GM12891 (cell line): ENCODE data around the gene RTL5. TPM values are rescaled to one million over a fixed set of nuclear protein-coding genes. Genes with fewer than 3 reads are reported as not detected.
"Not testable (repeated sequence)": the region's sequence is repeated elsewhere in the genome, so short reads cannot be mapped to it uniquely, and the experiment has no call there.

Source experiments
- DNase-seq: peaks from one replicate; pipeline ENCODE4 v3.0.0; 2011; ENCODE audit warnings: low spot score; ENCODE audit not compliant: insufficient read length
- FAIRE-seq: peaks from 2 replicates; lab custom pipeline; 2011; peaks lifted over from hg19 to GRCh38; lab: Jason Lieb, UNC
- PAX5 ChIP-seq: IDR thresholded peaks from 2 replicates; pipeline ENCODE4 v1.6.1; 2011; ENCODE audit warnings: low read length, moderate library complexity, mild to moderate bottlenecking; ENCODE audit not compliant: insufficient read depth, severe bottlenecking
- POLR2A ChIP-seq: IDR thresholded peaks from 2 replicates; pipeline ENCODE4 v1.6.1; 2011; ENCODE audit warnings: low read depth, low read length, control low read depth
- POLR2AphosphoS5 ChIP-seq: IDR thresholded peaks from 2 replicates; pipeline ENCODE4 v1.6.1; 2011; ENCODE audit warnings: low read depth, low read length, control low read depth
- POU2F2 ChIP-seq: IDR thresholded peaks from 2 replicates; pipeline ENCODE4 v1.6.1; 2011; ENCODE audit warnings: low read depth, mild to moderate bottlenecking, control low read depth, low read length, moderate library complexity
- SPI1 ChIP-seq: IDR thresholded peaks from 2 replicates; pipeline ENCODE4 v1.6.1; 2011; ENCODE audit warnings: low read depth, low read length, control low read depth
- TAF1 ChIP-seq: IDR thresholded peaks from 2 replicates; pipeline ENCODE4 v1.6.1; 2011; ENCODE audit warnings: low read depth, low read length, control low read depth
- polyA plus RNA-seq: library from polyadenylated mRNA; unstranded; fragments of >200 nt; gene quantifications from one replicate; pipeline ENCODE4 v1.2.1, GENCODE V29; 2012; ENCODE audit warnings: low read depth, missing spikeins, inconsistent platforms; ENCODE audit not compliant: missing spikeins

RTL5 gene
- 0.37 TPM for polyA plus RNA-seq

DNA sequence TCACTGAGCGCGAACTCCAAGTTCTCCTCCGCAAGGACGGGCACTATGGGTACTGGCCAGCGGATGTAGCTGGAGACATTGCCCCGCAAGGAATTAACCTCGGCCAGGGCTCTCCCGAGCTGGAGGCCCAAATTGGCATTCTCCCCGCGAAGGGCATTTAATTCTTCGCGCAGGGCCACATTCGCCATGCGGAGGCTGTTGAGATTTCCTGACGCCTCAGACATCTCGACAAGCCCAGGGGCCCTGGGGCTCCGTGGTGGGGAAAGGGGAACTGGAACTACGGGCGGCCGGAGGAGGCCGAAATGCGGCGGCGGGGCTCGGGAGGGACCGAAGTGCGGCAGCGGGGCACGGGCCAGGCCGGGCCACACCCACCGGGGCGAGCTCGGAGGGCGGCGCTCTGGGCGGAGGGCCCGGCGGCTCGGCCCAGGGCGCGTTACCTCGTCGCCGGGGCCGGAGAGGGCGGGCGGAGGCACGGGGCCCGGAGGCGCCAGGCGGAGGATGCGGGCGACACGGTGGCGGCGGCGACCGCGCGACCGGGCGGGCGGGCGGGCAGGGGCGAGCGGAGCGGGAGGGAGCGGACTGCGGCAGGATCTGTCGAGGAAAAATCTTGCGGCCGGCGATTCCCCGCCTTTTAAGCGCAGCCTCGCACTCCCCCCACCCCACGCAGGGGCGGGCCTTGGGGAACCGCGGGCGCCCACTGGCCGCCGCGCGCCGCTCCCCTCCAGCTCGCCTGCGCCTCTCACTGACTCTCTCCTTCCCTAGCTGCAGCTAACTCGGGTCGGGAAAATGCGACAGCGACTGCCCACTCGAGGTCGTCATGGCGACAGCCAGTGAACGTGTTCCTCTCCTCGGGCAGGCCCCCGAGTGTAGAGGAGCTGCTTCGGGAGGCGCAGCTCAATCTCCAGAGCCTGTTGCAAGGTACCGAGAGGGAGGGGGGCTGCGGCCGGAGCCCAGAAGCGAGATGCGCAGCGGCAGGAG, at the start of gene RTL5:
Gene RTL5, minus strand, starts transcription at position 599 of the 978 bp plus-strand sequence.
- TF ChIP-seq TAF1 (no peak), POU2F2 (no peak), PAX5 (no peak), SPI1 (peak; percentile 86)
- DNase-seq (peak; percentile 42), FAIRE-seq (peak; percentile 87)

DNA sequence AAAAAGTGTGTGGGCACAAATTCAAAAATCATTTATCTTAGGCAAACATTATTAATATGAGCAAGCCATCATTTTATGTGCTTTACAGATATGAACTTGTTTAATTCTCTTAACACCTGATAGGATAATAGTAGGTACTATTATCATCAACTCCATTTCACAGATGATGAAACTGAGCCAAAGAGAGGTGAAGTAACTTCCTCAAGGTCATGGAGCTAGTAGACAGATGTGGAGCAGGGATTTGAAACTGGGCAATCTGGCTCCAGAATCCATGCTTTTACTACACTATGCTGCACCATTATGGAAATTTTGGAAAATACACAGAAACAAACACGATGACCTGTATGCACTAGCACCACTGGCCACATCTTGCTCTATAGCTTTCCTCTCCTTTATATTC, 48.8 kb upstream of the RTL5 start:
- DNase-seq (no peak), FAIRE-seq (no peak)
- TF ChIP-seq POU2F2 (no peak), POLR2AphosphoS5 (no peak), POLR2A (no peak)

DNA sequence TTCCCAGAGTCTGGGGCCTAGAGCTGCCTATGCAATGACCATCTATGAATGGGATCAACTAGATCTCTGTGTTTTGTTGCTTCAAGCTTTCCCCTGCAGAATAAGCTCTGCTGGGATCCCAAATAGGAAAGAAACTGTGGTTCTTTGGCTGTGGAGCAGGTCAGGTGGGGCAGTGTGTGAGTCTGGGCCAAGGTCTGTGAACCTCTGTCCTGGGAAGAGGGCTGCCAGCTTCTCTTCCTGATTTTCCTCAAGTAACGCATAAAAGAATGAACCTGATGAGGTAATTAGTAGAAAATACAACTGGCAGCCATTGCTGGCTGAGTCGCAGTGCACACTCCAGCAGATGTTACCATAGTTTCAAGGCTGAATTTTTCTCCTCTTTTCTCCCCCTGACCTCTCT, 45.3 kb upstream of the RTL5 start:
- TF ChIP-seq SPI1 (no peak), POU2F2 (no peak), TAF1 (no peak), POLR2A (no peak), POLR2AphosphoS5 (no peak), PAX5 (no peak)
- FAIRE-seq, result no peak

DNA sequence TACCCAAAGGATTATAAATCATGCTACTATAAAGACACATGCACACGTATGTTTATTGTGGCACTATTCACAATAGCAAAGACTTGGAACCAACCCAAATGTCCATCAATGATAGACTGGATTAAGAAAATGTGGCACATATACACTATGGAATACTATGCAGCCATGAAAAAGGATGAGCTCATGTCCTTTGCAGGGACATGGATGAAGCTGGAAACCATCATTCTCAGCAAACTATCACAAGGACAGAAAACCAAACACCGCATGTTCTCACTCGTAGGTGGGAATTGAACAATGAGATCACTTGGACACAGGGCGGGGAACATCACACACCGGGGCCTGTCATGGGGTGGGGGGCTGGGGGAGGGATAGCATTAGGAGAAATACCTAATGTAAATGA, 44.6 kb upstream of the RTL5 start:
- not testable (repeated sequence) for DNase-seq, FAIRE-seq

More for the DNA sequence above, 45.3 kb upstream of the RTL5 start:
- DNase-seq, result no peak

DNA sequence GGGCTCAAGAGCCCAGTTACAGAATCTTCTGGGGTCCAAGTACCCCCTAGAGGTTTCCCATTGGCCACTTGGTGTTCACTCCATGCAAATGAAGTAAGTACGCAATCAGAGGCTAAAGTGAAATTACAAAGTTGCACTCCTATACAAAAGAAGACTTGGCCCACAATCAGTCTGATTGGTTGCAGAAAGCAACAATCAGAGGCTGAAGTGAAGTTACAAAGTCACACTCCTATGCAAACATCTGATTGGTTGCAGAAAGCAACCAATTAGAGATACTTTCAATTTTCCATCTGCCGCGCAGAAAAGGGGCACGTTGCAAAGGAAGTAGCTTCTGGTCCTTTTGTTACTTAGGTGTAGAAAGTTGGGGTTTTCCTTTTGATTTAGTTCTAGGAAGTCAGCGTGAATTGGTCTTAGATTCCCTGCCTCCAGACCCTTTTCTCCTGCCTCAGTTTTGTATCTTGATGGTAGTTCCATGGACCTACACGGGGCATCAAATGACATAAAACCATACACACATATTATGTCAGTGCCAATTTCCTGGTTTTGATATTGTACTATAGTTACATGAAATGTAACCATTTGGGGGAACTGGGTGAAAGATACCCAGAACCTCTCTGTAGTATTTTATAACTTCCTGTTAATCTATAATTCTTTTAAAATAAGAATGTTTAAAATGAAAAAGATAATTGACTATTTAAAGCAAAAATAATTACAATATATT, 37.5 kb upstream of the RTL5 start:
- DNase-seq, result no peak
- TF ChIP-seq TAF1, result no peak
- FAIRE-seq, result peak; percentile 47

DNA sequence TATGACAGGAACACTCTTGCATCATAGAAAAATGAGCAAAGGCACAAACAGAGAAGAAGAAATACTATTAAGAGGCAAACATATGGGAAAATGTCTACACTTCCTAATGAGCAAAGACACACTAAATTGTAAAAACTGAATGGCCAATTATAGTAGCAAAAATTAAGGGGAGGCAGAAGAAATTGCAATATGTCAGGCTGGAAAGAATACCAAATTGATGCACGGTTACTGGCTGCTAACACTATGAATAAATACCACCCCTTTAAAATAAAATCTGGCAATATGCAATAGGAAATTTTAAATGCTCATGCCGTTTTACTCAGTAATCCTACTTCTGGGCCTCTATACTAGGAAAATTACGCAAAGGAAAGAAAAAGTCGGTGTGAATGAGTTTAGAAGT, 33.8 kb upstream of the RTL5 start:
- no peak for TF ChIP-seq POLR2A
- no peak for TF ChIP-seq TAF1
- TF ChIP-seq POU2F2, result no peak
- no peak for TF ChIP-seq PAX5
- TF ChIP-seq SPI1, result no peak
- no peak for TF ChIP-seq POLR2AphosphoS5
- no peak for FAIRE-seq
- no peak for DNase-seq

DNA sequence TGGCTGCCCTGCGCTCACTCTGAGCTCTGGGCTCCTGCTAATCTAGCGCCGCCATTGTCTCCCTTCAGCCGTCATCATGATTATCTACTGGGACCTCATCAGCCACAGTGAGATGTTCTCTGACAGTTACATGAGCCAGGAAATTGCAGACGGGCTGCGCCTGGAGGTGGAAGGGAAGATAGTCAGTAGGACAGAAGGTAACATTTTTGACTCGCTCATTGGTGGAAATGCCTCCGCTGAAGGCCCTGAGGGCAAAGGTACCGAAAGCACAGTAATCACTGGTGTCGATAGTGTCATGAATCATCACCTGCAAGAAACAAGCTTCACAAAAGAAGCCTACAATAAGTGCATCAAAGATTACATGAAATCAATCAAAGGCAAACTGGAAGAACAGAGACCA, 28.1 kb upstream of the RTL5 start:
- DNase-seq (no peak), FAIRE-seq (no peak)
- TF ChIP-seq TAF1, result no peak
- no peak for TF ChIP-seq POLR2AphosphoS5
- TF ChIP-seq PAX5, result no peak

DNA sequence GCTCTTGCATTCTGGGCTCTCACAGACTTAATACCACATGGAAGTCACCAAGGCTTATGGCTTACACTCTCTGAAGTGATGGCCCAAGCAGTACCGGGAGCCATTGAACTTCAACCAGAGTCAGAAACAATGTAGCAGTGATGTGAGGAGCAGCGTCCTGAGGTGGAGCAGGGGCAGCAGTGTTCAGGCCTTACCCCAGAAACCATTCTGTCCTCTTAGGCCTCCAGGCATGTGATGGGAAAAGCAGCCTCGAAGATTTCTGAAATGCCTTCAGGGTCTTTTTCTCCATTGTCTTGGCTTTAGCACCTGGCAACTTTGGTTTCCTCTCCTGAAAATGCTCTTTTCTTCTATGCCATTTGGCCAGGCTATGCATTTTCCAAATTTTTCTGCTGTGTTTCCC, 27.1 kb upstream of the RTL5 start:
- FAIRE-seq (no peak), DNase-seq (no peak)
- TF ChIP-seq TAF1, result no peak
- TF ChIP-seq SPI1, result no peak
- no peak for TF ChIP-seq POU2F2
- no peak for TF ChIP-seq PAX5
- TF ChIP-seq POLR2A, result no peak
- no peak for TF ChIP-seq POLR2AphosphoS5

DNA sequence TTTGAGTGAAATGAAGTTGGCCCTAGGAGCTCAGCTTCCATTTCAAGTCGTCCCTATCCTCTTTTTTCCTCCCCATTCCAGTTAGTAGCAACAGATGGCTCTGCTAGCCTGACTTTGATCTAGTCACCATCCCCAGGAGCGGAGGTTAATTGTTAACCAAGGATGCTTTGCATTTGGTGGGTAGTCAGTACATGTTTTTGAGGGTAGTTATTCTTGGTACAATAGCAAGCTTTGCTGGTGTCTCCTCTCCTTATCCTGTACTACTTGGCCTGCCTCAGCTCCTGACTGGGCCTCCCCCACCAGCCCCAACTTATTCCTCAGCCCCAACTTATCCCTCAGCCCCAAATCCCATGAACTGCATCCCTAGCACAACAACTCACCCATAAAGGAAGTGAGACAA, 14.8 kb upstream of the RTL5 start:
- DNase-seq, result no peak
- FAIRE-seq, result no peak
- no peak for TF ChIP-seq PAX5
- TF ChIP-seq TAF1, result no peak
- no peak for TF ChIP-seq POLR2AphosphoS5
- no peak for TF ChIP-seq POLR2A
- no peak for TF ChIP-seq SPI1

DNA sequence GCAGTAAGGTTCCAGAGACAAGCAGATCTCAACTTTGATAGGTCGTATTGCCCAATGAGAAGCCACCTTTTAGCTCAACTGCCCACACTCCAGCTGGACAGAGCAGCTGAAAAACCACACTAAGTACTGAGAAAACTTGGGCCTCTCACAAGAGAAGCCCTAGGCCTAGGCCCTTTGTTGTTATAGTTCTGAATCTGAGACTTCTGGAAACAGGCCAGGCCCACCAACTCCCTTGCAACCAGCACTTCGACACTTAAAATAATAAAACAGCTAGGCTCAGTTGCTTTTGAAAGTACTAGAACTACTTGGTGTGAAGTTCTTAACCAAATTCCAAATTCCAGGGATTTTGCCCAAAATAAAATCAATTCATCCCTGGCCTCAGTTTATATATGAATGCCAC, 13.5 kb upstream of the RTL5 start:
- FAIRE-seq, result no peak
- DNase-seq, result no peak
- no peak for TF ChIP-seq POLR2A
- TF ChIP-seq PAX5, result no peak

DNA sequence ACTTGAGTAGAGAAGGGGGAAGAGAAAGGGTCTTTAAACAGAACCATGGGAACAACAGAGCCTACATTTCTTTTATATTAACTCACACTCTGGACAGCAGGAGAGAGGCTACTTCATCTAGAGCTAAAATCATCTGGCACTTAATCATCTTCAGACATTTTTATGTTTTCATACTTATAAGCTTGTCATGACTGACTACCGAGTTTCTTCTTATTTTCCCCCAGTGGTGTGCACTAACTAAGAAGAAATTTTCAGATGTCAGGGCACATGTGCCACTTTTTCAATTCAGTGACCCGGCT, 11.8 kb upstream of the RTL5 start:
- TF ChIP-seq PAX5, result no peak
- TF ChIP-seq POLR2A, result no peak
- TF ChIP-seq POU2F2, result no peak
- no peak for TF ChIP-seq SPI1
- TF ChIP-seq TAF1, result no peak
- no peak for TF ChIP-seq POLR2AphosphoS5
- DNase-seq, result no peak
- FAIRE-seq, result no peak
